ENCODE results near the gene TRIM72.

DNA sequence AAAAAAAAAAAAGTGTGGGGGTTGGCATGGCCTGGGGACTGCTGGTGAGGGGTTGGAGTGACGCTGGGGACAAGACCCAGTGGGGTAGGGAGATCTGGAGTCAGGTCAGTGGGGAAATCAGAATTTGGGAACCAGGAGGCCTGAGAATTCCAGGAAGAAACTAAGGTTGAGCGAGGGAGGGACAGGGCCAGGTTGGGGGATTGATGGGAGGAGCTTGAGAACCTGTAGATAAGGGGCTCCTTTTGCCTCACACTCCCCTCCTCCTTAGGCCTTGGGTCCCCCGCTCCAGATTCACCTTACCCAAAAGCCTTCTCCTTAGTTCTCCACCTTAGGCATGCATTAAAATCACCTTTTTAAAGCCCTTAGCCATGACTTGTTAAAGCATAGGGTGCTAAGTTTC, 11.3 kb downstream of the TRIM72 start:
- no peak for TF ChIP-seq POLR2A (IDR thresholded peaks at IDR 0.05; ENCODE audit: extremely low read depth, insufficient read length)
- TF ChIP-seq, protein P1, sequence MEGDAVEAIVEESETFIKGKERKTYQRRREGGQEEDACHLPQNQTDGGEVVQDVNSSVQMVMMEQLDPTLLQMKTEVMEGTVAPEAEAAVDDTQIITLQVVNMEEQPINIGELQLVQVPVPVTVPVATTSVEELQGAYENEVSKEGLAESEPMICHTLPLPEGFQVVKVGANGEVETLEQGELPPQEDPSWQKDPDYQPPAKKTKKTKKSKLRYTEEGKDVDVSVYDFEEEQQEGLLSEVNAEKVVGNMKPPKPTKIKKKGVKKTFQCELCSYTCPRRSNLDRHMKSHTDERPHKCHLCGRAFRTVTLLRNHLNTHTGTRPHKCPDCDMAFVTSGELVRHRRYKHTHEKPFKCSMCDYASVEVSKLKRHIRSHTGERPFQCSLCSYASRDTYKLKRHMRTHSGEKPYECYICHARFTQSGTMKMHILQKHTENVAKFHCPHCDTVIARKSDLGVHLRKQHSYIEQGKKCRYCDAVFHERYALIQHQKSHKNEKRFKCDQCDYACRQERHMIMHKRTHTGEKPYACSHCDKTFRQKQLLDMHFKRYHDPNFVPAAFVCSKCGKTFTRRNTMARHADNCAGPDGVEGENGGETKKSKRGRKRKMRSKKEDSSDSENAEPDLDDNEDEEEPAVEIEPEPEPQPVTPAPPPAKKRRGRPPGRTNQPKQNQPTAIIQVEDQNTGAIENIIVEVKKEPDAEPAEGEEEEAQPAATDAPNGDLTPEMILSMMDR (IDR thresholded peaks at IDR 0.05; ENCODE audit: low read depth, low read length) = no peak
- TF ChIP-seq MYC (IDR thresholded peaks at IDR 0.05; ENCODE audit: low read depth, low read length) = no peak

Measured in NB4 (cell line).